Measurements from ENCODE around the gene GALNT16.
"Not testable (repeated sequence)": the region's sequence is repeated elsewhere in the genome, so short reads cannot be mapped to it uniquely, and the experiment has no call there.

Gene GALNT16

GRCh38 chr14:69363055-69363454 is 103.1 kb downstream of the GALNT16 start:
- DNase-seq (ENCODE audit: low read depth in 2 of 2) = no peak

DNA sequence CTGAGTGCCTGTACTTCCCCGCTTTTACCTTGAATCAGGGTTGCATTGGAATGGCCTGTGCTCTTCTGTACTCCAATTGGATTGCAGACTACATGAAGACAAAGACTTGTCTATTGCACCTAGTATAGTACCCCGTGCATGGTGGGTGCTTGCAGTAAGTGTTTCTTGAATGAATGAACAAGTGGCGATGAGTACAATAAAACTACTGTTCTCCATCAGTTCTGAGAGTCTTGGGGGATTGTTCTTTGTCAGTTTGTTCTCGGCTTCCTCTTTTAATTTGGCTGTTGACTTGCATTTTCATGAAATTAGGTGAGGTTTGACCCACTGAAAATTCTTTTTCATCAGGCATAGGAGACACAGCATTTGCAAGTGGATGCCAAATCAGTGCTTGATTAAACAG is 104.0 kb downstream of the GALNT16 start:
- DNase-seq (ENCODE audit: low read depth in 2 of 2) = no peak

DNA sequence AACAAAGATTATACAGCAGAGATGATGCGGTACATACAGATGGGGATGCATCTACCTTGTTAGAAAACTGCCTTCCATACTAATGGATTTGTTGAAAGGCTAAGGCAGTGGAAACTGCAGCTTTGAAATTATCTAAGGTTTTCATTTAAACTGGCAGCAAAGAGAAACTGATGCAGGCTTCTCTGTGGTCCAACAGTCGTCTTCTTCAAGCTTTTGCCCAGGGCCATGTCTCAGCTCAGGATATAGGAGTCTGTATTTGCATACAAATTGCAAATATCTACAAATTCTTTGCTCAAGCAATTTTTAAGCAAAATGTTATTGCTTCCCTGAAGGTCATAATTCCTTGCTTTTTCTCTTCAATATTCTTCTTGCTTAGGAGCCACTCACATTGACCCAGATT is 104.4 kb downstream of the GALNT16 start:
- no peak for DNase-seq (ENCODE audit: low read depth in 2 of 2)

DNA sequence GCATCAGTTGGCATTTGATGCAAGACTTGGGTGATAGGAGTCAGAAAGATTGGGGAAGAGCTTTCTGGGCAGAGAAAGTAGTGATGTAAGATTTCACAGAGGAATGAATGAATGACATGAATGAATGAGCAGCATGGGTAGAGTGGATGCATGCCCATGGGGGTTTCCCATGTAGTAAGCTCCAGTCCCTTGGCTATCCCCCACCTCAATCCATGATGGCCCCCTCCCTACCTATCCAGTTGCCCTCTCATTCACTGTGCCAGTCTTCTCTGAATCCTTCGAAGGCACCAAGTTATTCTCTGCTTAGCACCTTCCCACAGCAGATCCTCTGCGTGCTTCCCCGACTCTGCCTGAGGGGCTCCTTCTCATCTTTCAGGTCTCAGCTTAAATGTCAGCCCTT is 106.1 kb downstream of the GALNT16 start:
- no peak for DNase-seq (ENCODE audit: low read depth in 2 of 2)

DNA sequence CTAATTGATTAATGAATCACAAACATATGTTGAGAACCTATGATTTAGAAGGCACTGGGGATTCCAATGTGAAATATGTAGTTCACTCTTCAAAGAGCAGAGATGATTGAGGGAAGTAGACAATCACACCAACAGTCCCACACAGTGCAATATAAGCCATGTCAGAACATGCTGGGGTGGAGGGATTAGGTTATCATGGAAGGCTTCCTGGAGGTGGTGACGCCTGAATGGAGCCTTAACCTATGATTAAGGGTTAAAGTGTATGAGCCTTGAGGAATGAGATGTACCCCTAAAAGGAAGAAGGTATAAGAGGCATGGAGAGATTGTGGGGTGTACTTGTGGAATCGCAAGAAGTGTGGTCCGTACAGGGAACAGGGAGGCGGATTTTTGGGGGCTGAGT is 106.8 kb downstream of the GALNT16 start:
- no peak for DNase-seq (ENCODE audit: low read depth in 2 of 2)

DNA sequence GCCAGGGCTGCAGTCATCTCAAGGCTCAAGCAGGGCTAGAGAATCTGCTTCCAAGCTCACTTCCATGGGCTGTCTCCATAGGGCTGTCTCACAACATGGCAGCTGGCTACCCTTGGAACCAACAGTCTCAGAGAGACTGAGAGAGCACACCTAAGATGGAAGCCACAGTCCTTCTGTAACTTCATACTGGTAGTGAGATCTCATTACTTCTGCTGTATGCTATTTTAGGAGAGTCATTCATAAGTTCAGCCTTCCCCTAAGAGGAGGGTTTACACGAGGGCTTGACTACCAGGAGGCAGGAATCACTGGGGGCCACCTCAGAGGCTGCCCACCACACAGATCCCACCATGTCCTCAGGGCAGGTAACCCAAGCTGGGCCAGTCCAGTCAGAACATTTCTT is 108.4 kb downstream of the GALNT16 start:
- DNase-seq (ENCODE audit: low read depth in 2 of 2) = no peak

DNA sequence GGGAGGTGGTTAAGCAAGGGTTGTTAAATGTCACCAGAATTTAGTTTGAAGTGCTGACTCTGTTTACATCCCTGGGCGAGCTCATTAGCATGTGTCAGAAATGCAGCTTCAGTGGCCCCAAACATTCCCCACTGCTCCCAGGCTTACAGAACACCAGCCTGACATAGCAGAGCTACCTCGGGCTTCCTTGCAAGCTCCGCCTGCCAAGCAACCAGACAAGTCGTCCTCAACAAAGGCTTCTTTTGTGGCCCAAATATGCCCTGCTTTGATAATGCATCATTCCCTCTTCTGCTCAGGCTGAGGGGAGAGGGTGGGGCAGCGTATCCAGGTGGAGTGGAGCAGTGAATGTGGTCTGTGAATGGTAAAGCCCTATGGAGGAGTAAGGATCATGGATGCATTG is 110.1 kb downstream of the GALNT16 start:
- no peak for DNase-seq (ENCODE audit: low read depth in 2 of 2)

GRCh38 chr14:69372146-69372545 is 112.2 kb downstream of the GALNT16 start:
- DNase-seq (ENCODE audit: low read depth in 2 of 2) = no peak

- no peak for DNase-seq (ENCODE audit: low read depth in 2 of 2)
These were observed 113.1 kb downstream of the GALNT16 start for GRCh38 chr14:69373104-69373503.

DNA sequence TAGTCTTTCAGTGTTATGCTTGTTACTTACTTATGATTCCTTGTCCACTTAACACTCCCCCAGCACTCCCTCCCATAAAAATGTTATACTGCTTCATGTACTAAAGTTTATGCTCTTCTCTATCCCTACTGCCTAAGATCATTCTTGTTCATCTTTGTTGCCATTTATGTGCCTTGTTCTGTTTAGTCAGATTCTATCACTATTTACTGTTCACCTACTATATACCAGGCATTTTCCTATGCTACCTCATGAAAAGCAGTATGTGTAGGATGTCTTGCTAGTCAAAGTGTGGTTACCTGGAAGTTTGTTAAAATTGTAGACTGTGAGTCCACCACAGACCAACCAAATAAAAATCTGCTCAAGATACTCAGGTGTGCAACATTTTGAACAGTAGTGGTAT is 114.3 kb downstream of the GALNT16 start:
- no peak for DNase-seq (ENCODE audit: low read depth in 2 of 2)

- DNase-seq (ENCODE audit: low read depth in 2 of 2) = no peak
These were observed 115.2 kb downstream of the GALNT16 start for GRCh38 chr14:69375182-69375581.

GRCh38 chr14:69375722-69376121 is 115.8 kb downstream of the GALNT16 start:
- no peak for DNase-seq (ENCODE audit: low read depth in 2 of 2)

DNA sequence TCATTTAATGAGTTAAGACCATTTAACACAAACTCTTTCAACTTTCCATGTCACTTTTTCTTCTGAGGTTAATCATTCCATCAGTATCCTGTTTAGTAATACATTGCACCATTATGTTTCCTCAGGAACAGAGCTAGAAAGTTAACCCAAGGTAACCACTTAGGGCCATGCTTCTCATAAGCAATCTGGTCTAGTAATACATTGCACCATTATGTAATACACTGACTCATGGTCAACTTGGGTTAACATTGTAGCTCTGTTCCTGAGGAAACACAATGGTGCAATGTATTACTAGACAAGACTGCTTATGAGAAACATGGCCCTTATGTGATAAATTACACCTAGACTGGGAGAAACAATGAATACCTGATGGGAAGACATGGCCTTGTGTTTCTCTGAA is 116.5 kb downstream of the GALNT16 start:
- DNase-seq (ENCODE audit: low read depth in 2 of 2) = no peak

DNA sequence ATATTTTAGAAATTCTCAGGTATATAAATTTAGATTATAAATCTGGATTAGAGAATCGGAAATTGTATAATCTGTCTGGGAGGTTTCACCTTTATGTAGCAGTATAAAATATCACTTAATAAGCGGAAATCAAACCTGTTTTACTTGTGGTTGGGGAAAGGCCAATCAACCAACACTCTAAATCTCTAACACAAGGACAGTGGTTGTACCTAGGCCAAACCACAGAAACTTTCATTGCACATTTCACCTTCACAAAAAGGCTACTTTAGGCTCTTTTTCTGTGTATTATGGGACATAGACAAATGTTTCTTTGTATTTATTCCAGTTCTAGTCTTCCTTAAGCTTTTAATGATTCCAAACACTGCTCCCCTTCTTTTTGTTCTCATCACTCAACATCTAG is 118.3 kb downstream of the GALNT16 start:
- DNase-seq (ENCODE audit: low read depth in 2 of 2) = no peak

- no peak for DNase-seq (ENCODE audit: low read depth in 2 of 2)
These were observed 127.4 kb downstream of the GALNT16 start for GRCh38 chr14:69387311-69387710.

DNA sequence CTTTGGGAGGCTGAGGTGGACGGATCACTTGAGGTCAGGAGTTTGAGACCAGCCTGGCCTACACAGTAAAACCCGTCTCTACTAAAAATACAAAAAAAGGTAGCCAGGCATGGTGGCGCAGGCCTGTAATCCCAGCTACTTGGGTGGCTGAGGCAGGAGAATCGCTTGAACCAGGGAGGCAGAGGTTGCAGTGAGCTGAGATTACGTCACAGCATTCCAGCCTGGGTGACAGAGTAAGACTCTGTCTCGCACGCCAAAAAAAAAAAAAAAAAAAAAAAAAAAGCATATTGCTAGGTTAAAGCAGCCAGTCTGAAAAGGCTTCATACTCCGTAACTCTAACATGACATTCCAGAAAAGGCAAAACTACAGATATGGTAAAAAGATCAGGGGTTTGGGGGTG is 131.4 kb downstream of the GALNT16 start:
- not testable (repeated sequence) for DNase-seq (ENCODE audit: low read depth in 2 of 2)

GRCh38 chr14:69392481-69392880 is 132.5 kb downstream of the GALNT16 start:
- DNase-seq (ENCODE audit: low read depth in 2 of 2) = no peak

DNA sequence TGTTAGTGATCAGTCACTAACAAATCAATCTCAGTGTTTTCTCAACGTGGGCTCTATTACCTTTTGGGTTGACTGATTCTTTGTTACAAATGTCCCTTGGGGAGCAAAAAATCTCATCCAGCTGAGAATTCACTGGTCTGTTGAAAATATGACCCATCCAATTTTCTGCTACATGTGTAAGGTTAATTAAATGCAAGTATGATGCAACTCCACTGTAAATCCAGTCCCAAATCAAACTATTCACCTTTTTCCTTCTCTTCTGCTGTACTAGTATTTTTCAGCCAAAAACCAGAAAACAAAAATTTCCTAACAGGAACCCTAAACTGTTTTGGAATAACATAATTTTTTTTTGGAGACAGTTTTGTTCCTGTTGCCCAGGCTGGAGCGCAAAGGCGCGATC is 136.0 kb downstream of the GALNT16 start:
- no peak for DNase-seq (ENCODE audit: low read depth in 2 of 2)

GRCh38 chr14:69398053-69398817 is 138.3 kb downstream of the GALNT16 start, which contains the start of the genes ERH and SLC39A9:
ERH (minus strand) TSS chr14:69398299; CDS start chr14:69398233, 66 bp downstream.
SLC39A9 (plus strand) TSS chr14:69398692; CDS start chr14:69399370, 678 bp downstream.
- DNase-seq (ENCODE audit: low read depth in 2 of 2) = peak; percentile 84 to 87

DNA sequence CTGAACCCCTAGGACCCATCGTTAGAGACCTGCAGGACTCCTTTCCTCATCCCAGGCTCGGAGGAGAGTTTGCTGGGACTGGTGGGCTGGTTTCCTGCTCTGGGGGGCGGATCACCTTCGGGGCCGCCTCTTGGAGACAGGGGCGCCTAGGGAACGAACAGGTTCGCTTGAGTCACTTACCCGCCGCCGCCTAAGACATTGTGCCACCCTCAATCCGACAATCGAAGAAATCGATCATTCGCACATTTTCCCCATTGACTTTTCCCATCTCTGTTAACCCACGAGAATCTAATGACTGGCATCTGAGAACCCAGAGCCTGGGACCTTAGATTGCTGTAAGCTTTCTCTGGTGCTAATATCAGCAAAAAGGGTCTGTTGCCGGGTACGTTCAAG is 138.9 kb downstream of the GALNT16 start:
- DNase-seq (ENCODE audit: low read depth in 2 of 2) = peak in 1 of 2 donors; percentile 37

GRCh38 chr14:69399750-69400149 is 139.8 kb downstream of the GALNT16 start:
- DNase-seq (ENCODE audit: low read depth in 2 of 2) = no peak

DNA sequence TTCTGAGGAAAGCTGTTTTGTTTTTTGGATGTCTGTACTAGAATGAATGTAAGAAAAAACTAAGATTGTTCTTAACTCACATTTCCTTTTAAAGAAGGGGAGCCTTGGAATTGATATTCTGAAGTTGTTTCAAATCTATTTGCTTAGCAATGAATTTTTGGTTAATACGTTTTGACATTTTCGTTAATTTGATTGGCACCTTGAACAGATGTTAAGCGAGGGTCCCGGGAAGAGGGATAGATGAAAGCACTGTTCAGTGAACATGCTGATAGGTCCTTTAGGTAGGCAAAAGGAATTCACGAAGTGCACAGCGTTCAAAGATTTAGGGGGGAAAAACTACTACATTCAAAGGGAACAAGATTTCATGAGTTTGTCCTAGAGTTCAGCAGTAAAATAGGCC is 140.2 kb downstream of the GALNT16 start:
- DNase-seq (ENCODE audit: low read depth in 2 of 2) = no peak

- DNase-seq (ENCODE audit: low read depth in 2 of 2) = no peak
These were observed 141.9 kb downstream of the GALNT16 start for GRCh38 chr14:69401841-69402240.

DNA sequence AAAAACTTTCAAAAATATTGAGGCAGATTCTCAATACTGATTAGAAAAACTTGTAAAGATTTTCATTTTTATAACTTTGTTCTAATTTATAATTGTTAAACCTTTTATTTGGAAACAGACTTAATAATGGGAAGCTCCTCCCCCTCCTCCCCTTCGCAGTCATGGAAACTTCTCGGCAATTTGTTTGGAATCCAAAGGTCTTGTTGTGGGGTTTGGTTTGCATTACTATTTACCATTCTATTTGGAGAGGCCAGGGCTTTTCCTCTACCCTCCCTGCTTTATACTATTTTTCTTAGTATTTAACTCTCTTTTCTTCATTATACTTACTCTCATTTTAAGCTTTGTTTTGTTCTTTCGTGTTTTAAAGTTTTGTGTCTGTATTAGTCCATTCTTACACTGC is 144.5 kb downstream of the GALNT16 start:
- no peak for DNase-seq (ENCODE audit: low read depth in 2 of 2)
